ENCODE data around the gene FNDC3B. TPM values are rescaled to one million over a fixed set of nuclear protein-coding genes. Genes with fewer than 3 reads are reported as not detected.

The FNDC3B gene
- total and polyA plus RNA-seq, 9 of the 15 experiments (the other 6 are each of a cell fraction or from before 2014, with no cell fraction given): 7.0 to 35.8 (median 16.2) TPM

DNA sequence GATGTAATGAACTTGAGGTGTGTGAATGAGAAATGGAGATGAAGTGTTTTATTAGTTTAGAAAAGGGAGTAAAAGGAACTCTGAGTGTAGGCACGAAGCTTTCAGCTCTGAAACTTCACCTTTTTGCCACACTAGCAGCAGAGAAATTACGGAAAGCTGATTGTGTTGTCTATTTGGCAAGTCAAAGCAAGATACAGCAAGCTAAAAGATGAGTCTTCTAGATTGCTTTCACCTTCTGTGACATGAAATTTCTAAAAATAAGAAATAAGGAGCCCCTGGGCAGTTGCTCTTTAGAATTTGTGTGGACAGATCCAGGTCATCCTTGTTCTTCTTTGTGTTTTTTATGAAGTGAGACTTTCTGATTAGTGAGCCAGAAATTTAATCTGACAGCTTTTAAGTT lies 143.4 kb downstream of the FNDC3B start (continued):
- TF ChIP-seq ZNF140 (CRISPR knock-in tag; IDR thresholded peaks at IDR 0.05): no peak
- no peak for TF ChIP-seq ZNF282 (CRISPR knock-in tag; IDR thresholded peaks at IDR 0.05)

DNA sequence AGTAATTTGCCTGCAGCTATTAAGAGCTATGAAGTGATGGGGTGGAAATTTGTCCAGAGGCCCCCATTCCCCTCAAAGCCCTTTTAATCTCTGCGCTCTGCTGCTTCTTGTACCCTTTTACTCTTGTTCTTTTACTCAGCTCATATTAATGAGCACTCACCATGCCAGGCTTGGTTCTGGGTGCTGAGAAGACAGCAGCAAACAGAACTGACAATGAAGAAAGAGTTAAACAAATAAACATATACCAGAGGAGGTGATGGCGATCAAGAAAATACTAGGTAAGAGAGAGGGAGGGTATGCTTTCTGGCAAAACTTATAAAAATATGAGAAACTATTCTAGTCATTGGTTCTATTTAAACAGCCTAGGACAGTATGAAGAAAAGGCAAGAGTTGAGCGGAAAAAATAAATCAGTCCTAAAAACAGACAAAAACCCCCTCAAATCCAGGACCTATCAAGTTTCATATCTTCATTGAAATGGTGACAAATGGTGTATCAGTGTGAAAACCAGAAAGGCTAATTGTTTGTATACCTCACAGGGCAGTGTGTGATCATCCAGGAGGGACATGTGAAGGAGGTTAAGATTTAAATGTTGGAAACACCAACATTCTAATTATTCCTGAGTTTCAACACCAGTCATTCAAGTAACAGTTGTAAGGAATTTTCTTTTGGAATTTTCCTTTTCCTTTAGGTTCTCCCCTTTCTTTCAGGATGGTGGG lies 144.9 kb downstream of the FNDC3B start:
- no peak for TF ChIP-seq MBD2 (IDR thresholded peaks at IDR 0.05; ENCODE audit: borderline replicate concordance, low read depth)
- TF ChIP-seq, protein P1, sequence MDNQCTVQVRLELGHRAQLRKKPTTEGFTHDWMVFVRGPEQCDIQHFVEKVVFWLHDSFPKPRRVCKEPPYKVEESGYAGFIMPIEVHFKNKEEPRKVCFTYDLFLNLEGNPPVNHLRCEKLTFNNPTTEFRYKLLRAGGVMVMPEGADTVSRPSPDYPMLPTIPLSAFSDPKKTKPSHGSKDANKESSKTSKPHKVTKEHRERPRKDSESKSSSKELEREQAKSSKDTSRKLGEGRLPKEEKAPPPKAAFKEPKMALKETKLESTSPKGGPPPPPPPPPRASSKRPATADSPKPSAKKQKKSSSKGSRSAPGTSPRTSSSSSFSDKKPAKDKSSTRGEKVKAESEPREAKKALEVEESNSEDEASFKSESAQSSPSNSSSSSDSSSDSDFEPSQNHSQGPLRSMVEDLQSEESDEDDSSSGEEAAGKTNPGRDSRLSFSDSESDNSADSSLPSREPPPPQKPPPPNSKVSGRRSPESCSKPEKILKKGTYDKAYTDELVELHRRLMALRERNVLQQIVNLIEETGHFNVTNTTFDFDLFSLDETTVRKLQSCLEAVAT (IDR thresholded peaks at IDR 0.05): no peak
- TF ChIP-seq HMG20B (CRISPR knock-in tag; IDR thresholded peaks at IDR 0.05): no peak
- no peak for TF ChIP-seq HMG20A (CRISPR knock-in tag; conservative IDR thresholded peaks at IDR 0.05)
- no peak for TF ChIP-seq HNRNPL (IDR thresholded peaks at IDR 0.05; ENCODE audit: low read depth, low read length)
- TF ChIP-seq ZNF347 (CRISPR knock-in tag; IDR thresholded peaks at IDR 0.05; ENCODE audit: low read depth): no peak
- TF ChIP-seq ZNF165 (CRISPR knock-in tag; IDR thresholded peaks at IDR 0.05; ENCODE audit: borderline replicate concordance): no peak
- TF ChIP-seq, protein P2, sequence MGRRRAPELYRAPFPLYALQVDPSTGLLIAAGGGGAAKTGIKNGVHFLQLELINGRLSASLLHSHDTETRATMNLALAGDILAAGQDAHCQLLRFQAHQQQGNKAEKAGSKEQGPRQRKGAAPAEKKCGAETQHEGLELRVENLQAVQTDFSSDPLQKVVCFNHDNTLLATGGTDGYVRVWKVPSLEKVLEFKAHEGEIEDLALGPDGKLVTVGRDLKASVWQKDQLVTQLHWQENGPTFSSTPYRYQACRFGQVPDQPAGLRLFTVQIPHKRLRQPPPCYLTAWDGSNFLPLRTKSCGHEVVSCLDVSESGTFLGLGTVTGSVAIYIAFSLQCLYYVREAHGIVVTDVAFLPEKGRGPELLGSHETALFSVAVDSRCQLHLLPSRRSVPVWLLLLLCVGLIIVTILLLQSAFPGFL (CRISPR knock-in tag; IDR thresholded peaks at IDR 0.05): no peak
- no peak for TF ChIP-seq ZFP36 (IDR thresholded peaks at IDR 0.05; ENCODE audit: low read depth, low read length, partially characterized antibody)
- in situ Hi-C loops (cut with MboI): no loop called here
- no peak for ATAC-seq
- Histone ChIP-seq H2AFZ (ENCODE audit: low read depth, low read length) (no peak overlapping the region), H4K20me1 (replicated peaks; ENCODE audit: control insufficient read depth, insufficient read depth, low read length) (0 out of 2 replicates have a peak, but pooled peaks cover 3% of the 10 kb centered on the region), H3K27ac (ENCODE audit: extremely low read depth, low read depth, low read length) (no peak overlapping the region), H3K9ac (ENCODE audit: insufficient read depth in 1 of 2, low read depth in 2 of 2, low read length in 2 of 2) (no peak overlapping the region), H3K27me3 (ENCODE audit: control insufficient read depth in 2 of 2, insufficient read depth in 2 of 2, low read length in 2 of 2) (no peaks in the 10 kb centered on the region), H3K79me2 (ENCODE audit: control insufficient read depth, insufficient read depth, low read length) (peaks cover 31% of the 10 kb centered on the region), H3K4me3 (no peak overlapping the region), H3K9me1 (ENCODE audit: control insufficient read depth, insufficient read depth, low read length) (no peaks in the 10 kb centered on the region), H3K36me3 (ENCODE audit: control insufficient read depth, insufficient read depth, low read length) (no peaks in the 10 kb centered on the region), H3K9me3 (replicated peaks; ENCODE audit: control insufficient read depth, insufficient read depth, low read depth, low read length) (no peaks in the 10 kb centered on the region), H3K4me2 (ENCODE audit: insufficient read depth, low read length) (no peak overlapping the region), H3K4me1 (replicated peaks in 1 of 2; ENCODE audit: control insufficient read depth in 2 of 2, insufficient read depth in 2 of 2, low read length in 2 of 2) (peaks cover 2 to 9% of the 10 kb centered on the region in 2 experiments; a peak in 4 of 5 replicates)
- POLR2A ChIA-PET: no interaction called here
- WGBS (ENCODE audit: insufficient coverage, low coverage, missing lambda C conversion rate): 92% methylated on average over 3 of the region's 3 CpGs
- DNase-seq (ENCODE audit: extremely low read depth in 1 of 4, low spot score in 3 of 4): no peak
- CTCF ChIA-PET (ENCODE audit: low intra/inter-chr PET ratio): no interaction called here
- BruUV-seq (replicated peaks): no TSS peak
- FAIRE-seq: no peak
- intact Hi-C loops (cut with micrococcal nuclease): no loop called here
